Neural crest cell (in vitro differentiated cells): Measurements from ENCODE around the gene DPY19L3. TPM values are rescaled to one million over a fixed set of nuclear protein-coding genes. Genes with fewer than 3 reads are reported as not detected.

Experiments used
- DNase-seq: peaks from one replicate; pipeline ENCODE4 v3.0.0; 2021; ENCODE audit warnings: low read depth, mixed read lengths, low spot score
- H3K27ac Mint-ChIP-seq: one replicate; pipeline ENCODE4 v1.8.0; 2021; ENCODE audit warnings: mild to moderate bottlenecking, mixed read lengths; ENCODE audit not compliant: unreplicated experiment
- H3K27me3 Mint-ChIP-seq: 2 replicates; pipeline ENCODE4 v1.8.0; 2021; ENCODE audit warnings: low read depth, mild to moderate bottlenecking, mixed read lengths
- H3K36me3 Mint-ChIP-seq: 2 replicates; pipeline ENCODE4 v1.8.0; 2021; ENCODE audit warnings: low read depth, mild to moderate bottlenecking, mixed read lengths
- H3K4me1 Mint-ChIP-seq: 2 replicates; pipeline ENCODE4 v1.8.0; 2021; ENCODE audit warnings: mixed read lengths
- H3K4me3 Mint-ChIP-seq: one replicate; pipeline ENCODE4 v1.8.0; 2021; ENCODE audit warnings: mild to moderate bottlenecking, mixed read lengths
- H3K9me3 Mint-ChIP-seq: 2 replicates; pipeline ENCODE4 v1.8.0; 2021; ENCODE audit warnings: mixed read lengths
- CTCF ChIP-seq: fragments of 200-600 bp; sonication (generic); conservative IDR thresholded peaks from 2 replicates; pipeline ENCODE4 v1.5.0; 2021; ENCODE audit warnings: antibody characterized with exemption, mild to moderate bottlenecking
- total RNA-seq: library from RNA; stranded (reverse); gene quantifications from 2 replicates; pipeline ENCODE4 v1.2.1, GENCODE V29; 2021

Gene DPY19L3
- total RNA-seq, 1 donor from 2014 or later = 108 TPM

DNA sequence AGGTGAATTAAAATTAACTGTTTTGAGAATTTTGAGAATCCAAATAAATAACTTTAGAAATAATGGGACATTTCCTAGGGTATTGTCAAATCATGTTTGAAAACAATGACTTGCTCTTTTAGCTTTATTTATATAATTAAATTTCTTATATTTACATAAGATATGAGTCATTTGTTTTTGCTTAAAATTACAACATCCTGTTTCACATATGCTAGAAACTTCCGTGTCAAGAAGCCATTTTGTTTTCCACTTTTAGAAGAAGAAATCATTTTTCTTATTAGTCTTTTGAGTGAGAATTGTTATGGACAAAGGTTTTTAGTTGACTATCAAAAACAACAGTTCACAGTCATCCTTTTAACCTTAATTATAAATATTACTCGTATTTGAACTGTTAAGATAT lies 48.2 kb downstream of the DPY19L3 start:
- Mint-ChIP-seq H3K4me1 (peaks cover 8% of the 10 kb centered on the region), H3K36me3 (peaks cover 18% of the 10 kb centered on the region), H3K4me3 (no peak overlapping the region), H3K27me3 (no peaks in the 10 kb centered on the region), H3K9me3 (no peaks in the 10 kb centered on the region), H3K27ac (no peak overlapping the region)
- TF ChIP-seq CTCF = no peak
- no peak for DNase-seq

GRCh38 chr19:32456406-32456805 lies 50.8 kb downstream of the DPY19L3 start:
- H3K9me3 Mint-ChIP-seq = no peaks in the 10 kb centered on the region
- peaks cover 2% of the 10 kb centered on the region for H3K4me1 Mint-ChIP-seq
- no peak overlapping the region for H3K27ac Mint-ChIP-seq
- no peak for DNase-seq
- H3K4me3 Mint-ChIP-seq = no peak overlapping the region
- H3K27me3 Mint-ChIP-seq = no peaks in the 10 kb centered on the region
- H3K36me3 Mint-ChIP-seq = peaks cover 10% of the 10 kb centered on the region
- TF ChIP-seq CTCF = no peak

DNA sequence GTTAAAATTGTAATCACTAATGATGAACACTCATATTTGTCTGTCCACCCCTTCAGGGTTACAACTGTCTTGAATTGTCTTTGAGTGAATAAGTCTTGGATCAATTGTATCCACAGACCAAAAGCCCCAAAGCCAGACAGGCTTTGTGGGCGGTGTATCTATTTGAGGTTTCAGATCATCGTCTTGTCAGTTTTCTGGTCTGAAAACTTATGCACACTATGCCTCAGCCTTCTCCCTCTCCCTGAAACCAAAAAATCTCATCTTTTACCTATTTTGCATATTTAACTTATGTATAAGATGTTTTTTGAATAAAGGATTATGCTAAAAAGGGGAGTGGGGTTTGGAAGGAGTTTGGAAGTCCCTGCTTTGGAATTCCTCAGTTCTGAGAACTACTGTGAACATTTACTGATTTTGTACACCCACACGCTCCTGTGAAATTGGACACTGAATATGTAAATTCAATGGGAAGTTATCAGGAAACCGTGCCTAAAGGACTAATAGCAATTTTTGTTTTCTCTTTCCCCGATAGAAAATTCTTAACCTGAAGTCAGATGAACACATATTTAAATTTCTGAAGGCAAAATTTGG lies 52.1 kb downstream of the DPY19L3 start:
- no peak for DNase-seq
- Mint-ChIP-seq H3K27me3 (no peaks in the 10 kb centered on the region), H3K27ac (no peak overlapping the region), H3K4me3 (no peak overlapping the region), H3K4me1 (no peaks in the 10 kb centered on the region), H3K9me3 (no peaks in the 10 kb centered on the region), H3K36me3 (peaks cover 7% of the 10 kb centered on the region)
- no peak for TF ChIP-seq CTCF

DNA sequence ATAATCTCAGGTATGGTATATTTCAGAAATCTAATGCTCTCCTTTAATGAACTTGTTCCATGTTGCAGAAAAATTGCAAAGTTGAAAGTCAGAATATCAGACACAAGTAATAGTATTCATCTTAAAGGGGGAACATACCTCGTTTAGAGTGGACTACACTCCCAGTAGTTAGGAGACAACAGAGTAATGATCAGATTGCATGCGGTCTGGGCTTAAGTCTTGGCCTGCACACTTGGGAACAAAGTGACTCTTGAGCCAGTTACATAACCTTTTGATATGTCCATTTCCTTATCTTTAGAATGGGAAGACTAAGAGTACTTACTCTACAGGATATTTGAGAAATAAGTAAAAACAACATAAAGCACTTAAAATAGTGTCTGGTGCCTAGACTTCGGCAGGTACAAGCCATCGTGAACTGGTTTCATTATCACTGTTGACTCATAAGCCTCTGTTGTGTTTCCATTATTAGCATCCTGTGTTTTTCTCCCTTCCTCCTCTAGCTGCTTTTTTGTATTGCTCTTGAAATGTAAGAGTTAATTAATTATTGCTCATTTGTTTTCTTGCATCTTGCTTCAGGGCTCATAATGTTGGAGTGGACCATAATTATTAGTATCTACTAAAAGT lies 53.0 kb downstream of the DPY19L3 start:
- Mint-ChIP-seq H3K9me3 (no peaks in the 10 kb centered on the region), H3K4me3 (no peak overlapping the region), H3K4me1 (no peaks in the 10 kb centered on the region), H3K27ac (no peak overlapping the region), H3K27me3 (no peaks in the 10 kb centered on the region), H3K36me3 (peaks cover 7% of the 10 kb centered on the region)
- DNase-seq = no peak
- no peak for TF ChIP-seq CTCF

GRCh38 chr19:32459204-32459865 lies 53.8 kb downstream of the DPY19L3 start:
- Mint-ChIP-seq H3K4me1 (no peaks in the 10 kb centered on the region), H3K27ac (no peak overlapping the region), H3K27me3 (no peaks in the 10 kb centered on the region), H3K9me3 (no peaks in the 10 kb centered on the region), H3K36me3 (peaks cover 7% of the 10 kb centered on the region), H3K4me3 (no peak overlapping the region)
- TF ChIP-seq CTCF = no peak
- no peak for DNase-seq
